SIG-M5 treated with dmso at 0.1 percent for 504 hours (cell line): ENCODE measurements around the gene OR51V1.
"Not testable (repeated sequence)": the region's sequence is repeated elsewhere in the genome, so short reads cannot be mapped to it uniquely, and the experiment has no call there.

ENCODE experiments used
- DNase-seq: peaks from one replicate; lab custom pipeline; 2025; ENCODE audit not compliant: unreplicated experiment; lab: John Stamatoyannopoulos, UW

The OR51V1 gene

DNA sequence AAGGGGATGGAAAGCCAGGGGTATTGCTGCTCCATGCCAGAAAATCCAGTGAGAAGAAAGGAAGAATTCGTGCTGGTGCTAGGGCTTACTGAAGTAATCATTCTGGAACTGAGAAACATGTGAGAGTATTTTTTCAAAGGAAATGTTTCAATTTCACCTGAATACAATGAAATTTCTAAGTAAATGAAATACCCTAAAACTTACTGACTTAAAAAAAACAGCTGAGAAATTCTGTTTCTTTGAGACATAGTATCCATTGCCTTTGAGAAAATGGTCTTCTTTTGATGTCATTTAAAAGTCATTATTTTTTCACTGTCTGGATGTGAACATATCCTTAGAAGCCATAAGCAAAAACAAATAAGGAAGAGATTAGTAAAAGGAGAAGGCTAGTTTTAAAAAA is at the start of gene OR51V1:
OR51V1 (minus strand) TSS at position 101 of the 400 bp plus-strand sequence; CDS start at position 101, 0 bp downstream.
- DNase-seq: no peak

DNA sequence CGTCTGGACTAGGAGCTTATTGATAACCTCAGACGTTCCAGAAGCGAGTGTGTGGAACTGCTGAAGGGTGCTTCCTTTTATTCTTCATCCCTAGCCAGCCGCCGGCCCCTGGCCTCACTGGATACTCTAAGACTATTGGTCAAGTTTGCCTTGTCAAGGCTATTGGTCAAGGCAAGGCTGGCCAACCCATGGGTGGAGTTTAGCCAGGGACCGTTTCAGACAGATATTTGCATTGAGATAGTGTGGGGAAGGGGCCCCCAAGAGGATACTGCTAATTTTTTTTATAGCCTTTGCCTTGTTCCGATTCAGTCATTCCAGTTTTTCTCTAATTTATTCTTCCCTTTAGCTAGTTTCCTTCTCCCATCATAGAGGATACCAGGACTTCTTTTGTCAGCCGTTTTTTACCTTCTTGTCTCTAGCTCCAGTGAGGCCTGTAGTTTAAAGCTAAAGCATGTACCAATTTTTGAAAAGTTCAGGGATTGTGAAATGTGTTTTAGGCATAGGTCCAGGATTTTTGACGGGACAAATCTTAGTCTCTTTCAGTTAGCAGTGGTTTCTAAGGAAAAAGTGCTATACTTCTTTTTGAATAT is 49.4 kb upstream of the OR51V1 start, which contains the start of gene HBG1:
HBG1 (minus strand) TSS at position 51 of the 590 bp plus-strand sequence. CDS start 53 bp downstream, outside the sequence.
- DNase-seq: not testable (repeated sequence)

DNA sequence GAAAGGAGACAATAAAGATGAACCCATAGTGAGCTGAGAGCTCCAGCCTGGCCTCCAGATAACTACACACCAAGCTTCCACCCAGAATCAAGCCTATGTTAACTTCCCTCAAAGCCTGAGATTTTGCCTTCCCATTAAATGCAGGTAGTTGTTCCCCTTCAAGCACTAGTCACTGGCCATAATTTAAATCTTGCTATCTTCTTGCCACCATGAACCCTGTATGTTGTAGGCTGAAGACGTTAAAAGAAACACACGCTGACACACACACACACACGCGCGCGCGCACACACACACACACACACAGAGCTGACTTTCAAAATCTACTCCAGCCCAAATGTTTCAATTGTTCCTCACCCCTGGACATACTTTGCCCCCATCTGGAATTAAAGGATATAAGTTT is 48.0 kb upstream of the OR51V1 start:
- DNase-seq: not testable (repeated sequence)

DNA sequence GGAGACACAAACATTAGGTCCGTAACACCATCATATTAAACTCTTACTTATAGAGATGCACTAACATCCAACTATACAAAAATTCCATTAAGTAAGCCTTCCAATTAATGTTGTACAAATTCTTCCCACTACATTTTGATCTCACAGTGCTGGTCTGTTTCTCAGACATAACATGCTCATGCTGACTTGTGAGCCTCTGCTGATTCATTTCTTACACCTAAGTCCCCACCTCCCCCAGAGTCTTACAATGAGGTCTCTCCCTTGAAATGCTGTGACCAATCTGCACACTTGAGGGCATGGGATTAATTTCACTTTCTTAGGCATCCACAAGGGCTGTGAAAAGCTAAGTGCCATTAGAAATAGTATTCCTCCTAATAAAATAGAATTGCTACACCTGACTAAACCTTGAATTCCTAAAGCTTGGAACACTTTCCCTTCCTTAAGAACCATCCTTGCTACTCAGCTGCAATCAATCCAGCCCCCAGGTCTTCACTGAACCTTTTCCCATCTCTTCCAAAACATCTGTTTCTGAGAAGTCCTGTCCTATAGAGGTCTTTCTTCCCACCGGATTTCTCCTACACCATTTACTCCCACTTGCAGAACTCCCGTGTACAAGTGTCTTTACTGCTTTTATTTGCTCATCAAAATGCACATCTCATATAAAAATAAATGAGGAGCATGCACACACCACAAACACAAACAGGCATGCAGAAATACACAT is 47.1 kb upstream of the OR51V1 start:
- no peak for DNase-seq

GRCh38 chr11:5246772-5247471 is 46.4 kb upstream of the OR51V1 start:
- DNase-seq: no peak

DNA sequence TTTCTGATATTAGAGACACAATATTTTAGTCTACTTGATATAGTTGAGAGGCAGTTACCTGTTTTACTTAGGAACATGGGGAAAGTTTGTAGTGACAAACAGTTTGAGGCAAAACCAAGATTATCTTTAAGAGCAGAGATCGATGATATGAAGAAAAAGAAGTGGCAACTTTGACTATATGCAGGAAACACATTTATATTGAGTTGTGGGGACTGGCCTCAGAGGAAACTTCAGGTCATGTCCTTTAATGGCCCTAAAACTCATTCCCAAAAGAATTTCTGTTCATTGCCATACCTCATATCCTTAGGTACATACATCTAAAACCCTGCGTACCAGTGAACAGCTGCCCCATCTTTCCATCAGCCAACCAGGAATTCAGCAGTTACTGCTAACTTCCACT is 44.7 kb upstream of the OR51V1 start:
- DNase-seq: no peak

DNA sequence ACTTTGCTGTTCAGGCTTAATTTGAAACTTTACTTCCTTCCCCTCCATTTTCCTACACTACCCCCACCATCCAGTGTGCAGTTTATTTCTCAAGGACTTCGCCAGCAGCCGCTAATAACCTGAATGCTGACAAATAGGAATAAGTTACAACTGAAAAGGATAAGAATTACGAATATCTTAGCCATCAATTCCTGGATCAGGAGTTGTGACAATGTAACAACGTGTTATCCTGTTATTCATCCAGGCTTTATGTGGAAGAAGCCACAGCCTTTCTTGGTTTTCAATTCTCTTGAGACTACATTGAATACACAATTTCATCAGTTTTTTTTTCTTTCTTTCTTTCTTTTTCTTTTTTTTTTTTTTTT is 43.3 kb upstream of the OR51V1 start:
- DNase-seq: no peak

DNA sequence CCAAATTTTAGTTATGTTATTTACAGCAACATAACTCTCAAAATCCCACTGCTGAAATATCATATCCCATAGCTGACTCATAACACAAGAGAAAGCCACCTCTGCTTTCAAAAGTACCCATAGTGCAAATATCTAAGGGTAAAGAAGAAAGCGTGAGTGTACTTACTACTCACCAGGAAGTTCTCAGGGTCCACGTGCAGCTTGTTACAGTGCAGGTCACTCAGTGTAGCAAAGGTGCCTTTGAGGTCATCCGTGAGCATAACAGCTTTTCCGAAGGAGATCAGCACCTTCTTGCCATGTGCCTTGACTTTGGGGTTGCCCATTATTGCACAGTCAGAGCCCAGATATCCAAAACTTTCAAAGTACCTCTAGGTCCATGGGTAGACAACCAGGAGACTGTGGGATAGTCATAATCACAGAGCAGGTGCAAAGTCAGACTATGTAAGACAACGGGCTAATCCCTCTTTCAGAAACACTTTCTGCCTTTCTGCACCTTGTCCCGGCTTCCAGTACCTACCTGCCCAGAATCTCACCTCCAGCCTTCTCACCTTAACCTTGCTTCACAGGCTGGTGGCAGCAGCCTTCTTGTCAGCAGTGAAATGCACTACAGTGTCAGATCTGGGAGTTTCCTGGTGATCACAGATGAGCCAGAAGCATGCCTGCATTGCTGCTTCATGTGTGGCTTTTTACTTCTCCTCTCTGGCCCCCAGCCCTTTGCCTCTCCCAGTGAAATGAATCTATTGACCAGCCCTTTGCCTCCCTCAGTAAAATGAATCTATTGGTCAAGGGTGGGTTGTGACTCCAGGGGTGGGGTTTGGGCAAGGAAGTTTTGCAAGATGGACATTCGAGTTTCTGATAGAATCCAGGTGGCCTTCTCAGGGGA is 42.7 kb upstream of the OR51V1 start:
- no peak for DNase-seq

DNA sequence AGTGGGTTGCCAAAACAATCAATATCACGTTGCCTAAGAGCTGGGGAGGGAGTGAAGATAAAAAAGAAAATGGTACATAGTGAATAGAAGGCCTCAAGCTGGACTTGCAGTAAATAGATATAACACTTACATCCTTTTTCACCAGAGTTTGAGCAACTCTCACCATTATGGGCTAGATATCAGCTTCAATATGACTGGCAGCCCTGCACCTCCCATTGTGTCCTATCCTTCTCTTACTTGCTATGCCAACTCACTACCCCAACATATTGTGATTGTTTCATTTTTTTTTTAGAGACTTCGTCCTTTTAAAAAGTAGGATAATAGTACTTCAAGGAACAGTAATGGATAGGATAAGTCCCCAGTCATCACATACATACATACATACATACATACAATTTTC is 41.7 kb upstream of the OR51V1 start:
- no peak for DNase-seq

DNA sequence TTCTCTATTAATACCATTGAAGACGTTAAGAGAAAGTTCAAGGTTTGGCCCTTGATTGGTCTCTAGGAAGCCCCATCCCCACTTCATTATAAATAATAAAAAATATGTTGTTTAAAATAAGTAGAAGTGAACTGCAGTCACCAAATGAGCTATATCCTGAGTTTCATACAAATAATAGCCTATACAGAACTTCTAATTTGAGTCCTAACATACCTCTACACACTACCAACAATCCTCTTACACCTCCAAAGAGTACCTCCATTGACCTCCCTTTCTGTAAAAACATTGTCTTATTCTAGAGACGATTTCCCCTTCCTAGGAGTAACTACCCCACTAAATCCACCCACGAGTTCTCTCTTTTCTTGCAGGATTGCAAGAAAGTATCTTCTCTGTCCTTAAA is 41.0 kb upstream of the OR51V1 start:
- DNase-seq: no peak

GRCh38 chr11:5240458-5240857 is 40.0 kb upstream of the OR51V1 start:
- DNase-seq: no peak

DNA sequence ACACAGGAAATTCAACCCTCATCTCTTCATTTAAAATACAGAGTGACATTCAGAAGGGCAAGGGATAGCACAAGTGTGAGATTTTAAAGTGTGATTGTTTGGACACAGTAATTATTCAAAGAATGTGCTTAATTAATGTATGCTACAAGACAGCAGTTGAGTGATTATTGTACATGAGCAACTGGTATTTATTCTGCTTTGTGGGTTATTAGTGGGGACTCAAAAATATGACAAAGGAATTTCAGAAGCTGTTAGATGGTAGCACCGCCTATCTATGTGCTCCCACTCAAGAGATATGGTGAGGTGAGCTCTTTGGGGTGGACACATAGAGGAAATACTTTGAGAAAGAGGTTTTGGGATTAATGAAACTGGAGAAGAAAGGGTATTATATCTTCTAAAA is 39.6 kb upstream of the OR51V1 start:
- DNase-seq: no peak

- DNase-seq: no peak
These were observed 38.6 kb upstream of the OR51V1 start for GRCh38 chr11:5239046-5239445.

DNA sequence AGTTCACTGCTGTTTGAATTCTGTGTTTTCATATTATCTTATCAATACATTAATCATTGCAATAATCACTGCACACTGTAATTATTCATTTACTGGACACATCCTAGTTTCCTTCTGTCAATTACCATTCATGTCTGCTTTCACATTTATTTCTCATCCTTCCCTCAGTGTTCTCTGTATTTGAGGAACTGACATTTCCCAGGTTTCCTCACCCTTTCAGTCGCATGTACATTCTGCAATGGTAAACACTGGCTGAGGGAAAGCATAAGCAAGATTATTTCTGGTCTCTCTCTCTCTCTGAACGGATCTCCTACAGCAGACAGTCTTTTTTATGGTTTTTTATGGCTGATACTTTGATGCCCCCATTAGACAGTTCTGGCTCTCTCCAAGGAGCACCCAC is 38.0 kb upstream of the OR51V1 start:
- DNase-seq: no peak

- DNase-seq: no peak
These were observed 36.9 kb upstream of the OR51V1 start for GRCh38 chr11:5237420-5237819.

DNA sequence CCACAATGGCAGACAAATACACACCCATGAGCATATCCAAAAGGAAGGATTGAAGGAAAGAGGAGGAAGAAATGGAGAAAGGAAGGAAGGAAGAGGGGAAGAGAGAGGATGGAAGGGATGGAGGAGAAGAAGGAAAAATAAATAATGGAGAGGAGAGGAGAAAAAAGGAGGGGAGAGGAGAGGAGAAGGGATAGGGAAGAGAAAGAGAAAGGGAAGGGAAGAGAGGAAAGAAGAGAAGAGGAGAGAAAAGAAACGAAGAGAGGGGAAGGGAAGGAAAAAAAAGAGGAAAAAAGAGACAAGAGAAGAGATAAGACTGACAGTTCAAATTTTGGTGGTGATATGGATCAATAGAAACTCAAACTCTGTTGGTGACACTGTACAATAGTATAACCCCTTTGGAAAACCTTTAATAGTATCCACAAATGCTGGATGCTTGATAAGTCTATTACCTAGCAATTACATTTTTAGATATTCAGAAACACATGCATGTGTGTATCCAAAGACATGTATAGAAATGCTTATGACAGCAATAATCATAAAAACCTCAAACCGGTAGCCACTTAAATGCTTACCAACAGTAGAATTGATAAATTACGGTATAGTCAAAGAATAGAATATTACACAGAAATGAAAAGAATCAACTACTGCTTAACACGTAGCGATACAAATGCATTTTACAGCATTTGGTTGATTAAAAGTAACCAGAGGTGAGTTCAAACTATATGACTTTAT is 35.0 kb upstream of the OR51V1 start:
- no peak for DNase-seq

GRCh38 chr11:5234381-5234834 is 33.9 kb upstream of the OR51V1 start, which contains the start of gene HBD:
TSS of gene HBD (minus strand) at chr11:5234483. CDS start at chr11:5234433, 50 bp downstream.
- DNase-seq: no peak

- no peak for DNase-seq
These were observed 32.8 kb upstream of the OR51V1 start for GRCh38 chr11:5233307-5233706.

DNA sequence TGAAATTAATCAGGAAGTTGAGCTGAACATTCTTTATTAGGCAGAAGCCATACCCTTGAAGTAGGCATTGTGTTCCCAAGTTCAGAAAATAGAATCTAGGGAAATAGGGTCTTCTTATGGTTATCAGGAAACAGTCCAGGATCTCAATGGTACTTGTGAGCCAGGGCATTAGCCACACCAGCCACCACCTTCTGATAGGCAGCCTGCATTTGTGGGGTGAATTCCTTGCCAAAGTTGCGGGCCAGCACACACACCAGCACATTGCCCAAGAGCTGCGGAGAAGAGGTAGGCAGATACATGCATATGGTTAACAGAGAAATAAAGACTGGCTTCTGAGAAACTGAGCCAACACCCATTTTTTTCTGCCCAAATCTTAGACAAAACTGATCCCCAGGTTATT is 32.3 kb upstream of the OR51V1 start:
- DNase-seq: no peak

DNA sequence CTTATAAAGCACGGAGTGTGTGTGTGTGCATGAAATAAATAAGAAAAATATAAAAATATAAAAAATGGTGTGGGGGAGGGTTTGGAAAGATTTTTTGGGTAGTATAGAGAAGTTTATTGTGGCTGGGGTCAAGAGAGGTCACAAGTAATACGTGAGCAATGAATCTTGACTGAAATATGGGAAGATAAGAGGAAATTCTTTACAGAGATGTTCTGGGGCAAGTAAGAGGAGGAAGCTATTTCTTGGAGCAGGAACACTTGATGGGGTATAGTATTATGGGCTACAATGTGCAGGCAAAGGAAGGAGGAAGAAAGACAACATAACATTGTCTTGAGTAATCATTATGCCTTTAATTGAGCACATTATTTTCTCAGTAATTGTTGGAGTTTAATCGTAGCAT is 31.7 kb upstream of the OR51V1 start:
- DNase-seq: no peak
